ENCODE results near the gene AGR3.
"Not testable (repeated sequence)": the region's sequence is repeated elsewhere in the genome, so short reads cannot be mapped to it uniquely, and the experiment has no call there.

DNA sequence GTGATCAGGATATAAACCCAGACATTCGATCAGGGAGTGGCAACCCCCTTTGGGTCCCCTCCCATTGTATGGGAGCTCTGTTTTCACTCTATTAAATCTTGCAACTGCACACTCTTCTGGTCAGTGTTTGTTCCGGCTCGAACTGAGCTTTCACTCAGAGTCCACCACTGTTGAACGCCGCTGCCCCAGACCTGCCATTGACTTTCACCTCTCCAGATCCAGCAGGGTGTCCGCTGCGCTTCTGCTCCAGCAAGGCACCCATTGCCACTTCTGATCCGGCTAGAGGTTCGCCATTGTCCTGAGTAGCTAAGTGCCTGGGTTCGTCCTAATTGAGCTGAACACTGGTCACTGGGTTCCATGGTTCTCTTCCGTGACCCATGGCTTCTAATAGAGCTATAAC lies 28.6 kb downstream of the AGR3 start:
- TF ChIP-seq, protein P1, sequence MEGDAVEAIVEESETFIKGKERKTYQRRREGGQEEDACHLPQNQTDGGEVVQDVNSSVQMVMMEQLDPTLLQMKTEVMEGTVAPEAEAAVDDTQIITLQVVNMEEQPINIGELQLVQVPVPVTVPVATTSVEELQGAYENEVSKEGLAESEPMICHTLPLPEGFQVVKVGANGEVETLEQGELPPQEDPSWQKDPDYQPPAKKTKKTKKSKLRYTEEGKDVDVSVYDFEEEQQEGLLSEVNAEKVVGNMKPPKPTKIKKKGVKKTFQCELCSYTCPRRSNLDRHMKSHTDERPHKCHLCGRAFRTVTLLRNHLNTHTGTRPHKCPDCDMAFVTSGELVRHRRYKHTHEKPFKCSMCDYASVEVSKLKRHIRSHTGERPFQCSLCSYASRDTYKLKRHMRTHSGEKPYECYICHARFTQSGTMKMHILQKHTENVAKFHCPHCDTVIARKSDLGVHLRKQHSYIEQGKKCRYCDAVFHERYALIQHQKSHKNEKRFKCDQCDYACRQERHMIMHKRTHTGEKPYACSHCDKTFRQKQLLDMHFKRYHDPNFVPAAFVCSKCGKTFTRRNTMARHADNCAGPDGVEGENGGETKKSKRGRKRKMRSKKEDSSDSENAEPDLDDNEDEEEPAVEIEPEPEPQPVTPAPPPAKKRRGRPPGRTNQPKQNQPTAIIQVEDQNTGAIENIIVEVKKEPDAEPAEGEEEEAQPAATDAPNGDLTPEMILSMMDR (IDR thresholded peaks at IDR 0.05; ENCODE audit: poor library complexity), result not testable (repeated sequence)
- TF ChIP-seq EZH2 (IDR thresholded peaks at IDR 0.05; ENCODE audit: borderline replicate concordance); EZH2phosphoT487 (IDR thresholded peaks at IDR 0.05; ENCODE audit: low read depth, severe bottlenecking, unreplicated experiment): not testable (repeated sequence)
